Right renal pelvis (tissue), 4 donors: ENCODE results near the gene TRABD. TPM values are rescaled to one million over a fixed set of nuclear protein-coding genes. Genes with fewer than 3 reads are reported as not detected.

Source experiments
- DNase-seq, 4 donors: peaks; one replicate each; pipeline ENCODE4 v3.0.0-alpha.2; 2013; ENCODE audit warnings: low read depth in 4 of 4, low spot score in 3 of 4, missing footprints in 1 of 4
- polyA plus RNA-seq, 4 donors: library from polyadenylated mRNA; unstranded; fragments of 120-200 nt; gene quantifications; one replicate each; pipeline ENCODE4 v1.2.1, GENCODE V29; 2013; ENCODE audit not compliant: insufficient read length in 4 of 4

The TRABD gene
- polyA plus RNA-seq, 4 donors, result 19.1 to 30.8 (median 21.7) TPM

- no peak for DNase-seq
Observed at GRCh38 chr22:50216684-50217520, 31.2 kb downstream of the TRABD start.

GRCh38 chr22:50217543-50218152 is 31.9 kb downstream of the TRABD start:
- DNase-seq, result no peak

DNA sequence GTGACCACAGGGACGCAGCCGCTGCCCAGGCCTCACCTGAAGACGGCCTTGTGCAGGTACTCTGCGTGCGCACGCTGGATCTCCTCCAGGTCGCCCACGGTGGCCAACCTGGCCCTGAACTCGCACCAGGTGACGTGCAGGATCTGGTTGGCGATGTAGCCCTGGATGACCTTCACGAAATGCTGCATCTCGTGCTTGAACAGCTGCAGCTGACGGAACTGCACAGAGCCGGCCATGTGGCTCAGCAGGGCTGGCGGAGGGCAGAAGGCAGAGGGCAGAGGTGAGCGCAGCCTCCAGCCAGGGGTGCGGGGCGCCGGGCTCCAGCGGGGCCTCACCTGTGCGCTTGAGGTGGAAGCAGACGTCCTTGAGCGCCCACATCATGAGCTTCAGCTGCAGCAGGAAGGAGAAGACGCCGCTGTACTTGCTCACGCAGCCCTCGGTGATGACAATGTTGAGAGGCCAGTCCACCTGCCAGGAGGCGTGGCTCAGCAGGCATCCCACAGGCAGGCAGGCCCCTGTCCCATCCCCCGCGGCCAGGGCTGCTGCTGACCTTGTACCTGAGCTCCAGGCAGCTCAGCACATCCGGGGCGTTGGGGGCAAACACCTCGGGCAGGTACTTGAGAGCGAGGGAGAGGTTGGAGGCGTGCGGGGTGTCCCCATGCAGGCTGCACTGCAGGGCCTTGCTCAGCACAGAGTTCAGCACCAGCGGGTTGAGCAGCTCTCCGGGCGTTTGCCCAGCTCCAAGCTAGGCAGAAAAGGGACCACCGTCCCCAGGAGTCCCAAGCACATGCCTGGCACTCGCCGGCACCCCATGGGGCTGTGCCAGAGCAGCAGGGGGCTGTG is 32.7 kb downstream of the TRABD start:
- DNase-seq, result no peak

- no peak for DNase-seq
Observed at GRCh38 chr22:50218996-50219727, 33.4 kb downstream of the TRABD start.

DNA sequence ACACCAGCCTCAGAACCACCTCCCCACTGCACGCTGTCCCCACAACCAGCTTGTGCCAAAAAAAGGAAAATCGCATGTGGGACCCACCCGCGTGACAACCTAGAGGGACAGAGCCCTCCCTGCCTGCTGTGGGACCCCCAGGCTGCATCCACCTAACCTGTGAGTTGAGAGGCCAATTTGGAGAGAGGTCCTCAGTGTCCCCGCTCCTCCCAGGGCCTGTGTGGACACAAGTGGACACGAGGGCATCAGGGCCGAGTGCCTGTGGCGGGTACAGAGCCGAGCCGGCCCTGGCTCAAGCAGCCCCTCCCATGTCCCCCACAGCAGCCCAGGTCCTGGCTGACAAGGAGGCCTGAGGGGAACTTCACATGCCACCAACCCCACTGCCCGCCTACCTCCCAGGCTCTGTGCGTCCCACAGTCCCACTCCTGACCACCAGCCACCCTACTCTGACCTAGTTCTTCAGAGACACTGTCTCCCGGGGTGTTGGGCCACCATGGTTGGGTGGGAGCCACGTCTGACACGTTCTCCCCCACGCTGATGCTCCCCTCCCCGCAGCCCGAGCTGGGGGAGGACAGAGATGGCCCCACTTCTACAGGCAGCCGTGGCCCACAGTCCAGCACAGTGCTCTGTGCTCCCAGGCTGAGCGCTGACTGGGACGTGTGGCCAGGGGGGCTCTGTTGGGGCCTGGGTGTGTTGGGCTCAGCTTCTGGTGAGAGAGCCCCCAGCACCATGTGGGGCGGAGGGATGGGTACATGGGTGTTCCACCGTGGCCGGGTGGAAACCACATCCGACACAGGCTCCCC is 34.3 kb downstream of the TRABD start:
- no peak for DNase-seq

GRCh38 chr22:50220603-50221409 is 35.1 kb downstream of the TRABD start:
- no peak for DNase-seq

GRCh38 chr22:50221410-50222300 is 35.9 kb downstream of the TRABD start:
- no peak for DNase-seq

GRCh38 chr22:50222508-50222907 is 36.8 kb downstream of the TRABD start:
- DNase-seq, result no peak

- DNase-seq, result no peak
Observed at GRCh38 chr22:50224071-50224470, 38.4 kb downstream of the TRABD start.

DNA sequence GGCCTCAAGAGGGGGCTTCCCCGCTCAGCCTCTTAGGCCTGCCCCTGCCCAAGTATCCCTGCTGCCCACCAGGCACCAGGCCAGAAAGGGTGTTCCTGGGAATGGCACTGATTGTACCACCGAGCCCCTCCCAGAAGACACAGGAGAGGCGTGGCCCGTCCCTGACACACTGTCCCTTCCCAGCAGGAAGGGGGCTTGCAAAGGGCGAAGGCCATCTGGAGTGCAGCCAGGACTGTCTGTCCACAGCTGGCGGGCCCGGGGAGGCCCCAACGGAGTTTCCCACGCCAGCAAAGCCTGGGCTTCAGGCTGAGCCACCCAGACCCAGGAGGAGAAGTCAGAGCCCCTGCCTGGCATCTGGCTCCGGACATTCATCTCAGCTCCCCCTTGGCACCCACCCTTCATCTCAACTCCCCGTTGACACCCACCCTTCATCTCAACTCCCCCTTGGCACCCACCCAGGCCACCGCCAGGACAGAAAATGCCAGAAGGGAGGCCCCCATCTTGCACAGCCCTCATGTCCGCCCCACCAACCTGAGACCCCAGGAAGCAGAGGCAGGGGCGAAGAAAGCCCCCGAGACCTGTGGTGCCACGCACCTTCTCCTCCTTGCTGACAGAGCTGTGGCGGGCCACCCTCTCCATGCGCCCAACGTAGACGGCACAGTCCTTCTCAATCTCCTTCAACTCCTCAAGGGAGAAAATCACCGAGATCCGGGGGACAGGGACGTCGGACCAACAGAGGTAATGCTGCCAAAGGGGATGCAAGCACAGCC is 39.7 kb downstream of the TRABD start:
- DNase-seq, result no peak

DNA sequence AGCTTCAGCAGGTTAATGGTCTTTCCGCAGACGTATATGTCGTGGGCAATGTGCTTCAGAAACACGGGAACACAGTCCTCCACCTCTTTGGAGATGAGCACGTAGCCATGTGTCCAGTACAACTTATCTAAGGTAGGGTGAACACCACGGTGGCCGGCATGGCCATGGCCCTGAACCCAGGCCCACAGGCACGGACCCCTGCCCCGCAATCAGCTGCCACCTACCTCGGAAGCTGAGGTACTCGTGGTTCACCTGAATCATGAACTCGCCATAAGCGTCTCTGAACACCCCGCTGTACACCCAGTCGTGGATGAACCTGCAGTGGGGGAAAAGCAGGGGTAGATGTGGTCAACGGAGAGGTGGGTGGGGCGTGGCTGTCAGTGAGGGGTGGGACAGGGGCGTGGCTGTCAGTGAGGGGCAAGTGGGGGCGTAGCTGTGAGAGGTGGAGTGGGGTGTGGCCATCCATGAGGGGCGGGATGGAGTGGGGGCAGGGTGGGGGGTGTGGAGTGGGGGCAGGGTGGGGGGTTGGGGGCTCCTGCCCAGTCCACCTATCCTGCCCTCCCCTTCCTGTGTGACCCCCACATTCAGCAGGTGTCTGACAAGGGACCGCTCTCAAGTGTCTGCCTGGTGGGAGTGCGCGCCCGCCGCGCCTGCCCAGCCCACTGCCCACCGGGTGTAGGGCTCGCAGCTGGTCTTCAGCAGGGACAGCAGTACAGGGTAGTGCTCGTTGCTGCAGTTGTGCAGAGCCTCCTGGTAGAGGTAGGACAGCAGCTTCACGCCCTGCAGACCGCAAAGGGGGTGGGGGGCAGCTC is 40.6 kb downstream of the TRABD start:
- no peak for DNase-seq

GRCh38 chr22:50226875-50227165 is 41.1 kb downstream of the TRABD start:
- DNase-seq, result no peak

GRCh38 chr22:50227579-50228215 is 42.0 kb downstream of the TRABD start:
- DNase-seq, result no peak

GRCh38 chr22:50228366-50228765 is 42.7 kb downstream of the TRABD start:
- no peak for DNase-seq

- no peak for DNase-seq
Observed at GRCh38 chr22:50229370-50229769, 43.7 kb downstream of the TRABD start.

DNA sequence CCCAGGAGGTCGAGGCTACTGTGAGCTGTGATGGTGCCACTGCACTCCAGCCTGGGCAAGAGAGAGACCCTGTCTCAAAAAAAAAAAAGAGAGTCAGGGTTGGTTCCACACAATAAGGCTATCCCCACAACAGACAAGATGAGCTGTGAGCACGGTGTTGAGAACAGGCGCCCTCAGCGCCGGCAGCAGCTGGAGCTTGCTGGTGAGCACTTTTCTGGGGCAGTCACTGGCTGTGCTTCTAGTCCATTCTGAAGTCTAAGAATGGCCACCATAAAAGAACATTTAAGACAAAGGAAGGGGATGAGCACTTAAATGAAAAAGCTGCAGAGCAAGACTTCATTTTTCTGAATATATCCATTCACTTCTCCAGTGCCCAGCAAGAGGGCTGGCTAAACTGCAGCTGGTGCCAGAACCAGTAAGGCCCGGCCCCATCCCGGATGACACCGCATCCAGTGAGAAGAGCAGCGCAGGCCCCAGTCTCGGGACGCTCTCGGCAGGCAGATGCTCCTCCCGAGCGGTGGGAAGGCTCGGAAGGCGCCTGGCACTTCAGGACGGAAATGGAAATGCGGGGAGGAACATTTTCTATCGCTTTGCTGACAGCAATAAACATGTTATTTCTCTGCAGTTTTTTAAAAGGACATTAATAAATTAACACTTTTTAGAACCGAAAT is 46.9 kb downstream of the TRABD start:
- no peak for DNase-seq
